ENCODE data around the gene RASAL1. TPM values are rescaled to one million over a fixed set of nuclear protein-coding genes. Genes with fewer than 3 reads are reported as not detected.

The RASAL1 gene
- 2.0 TPM for polyA plus RNA-seq (2012; ENCODE audit: missing spikeins)

GRCh38 chr12:113135178-113136127, at the start of gene RASAL1:
Gene RASAL1 (minus strand): TSS chr12:113135761. CDS start chr12:113135462, 299 bp downstream.
- no peak for FAIRE-seq
- DNase-seq (ENCODE audit: insufficient read length): peak; percentile 65
- no peak for TF ChIP-seq POLR2AphosphoS5 (IDR thresholded peaks at IDR 0.05; ENCODE audit: low read depth, low read length)
- no peak for TF ChIP-seq TAF1 (IDR thresholded peaks at IDR 0.05; ENCODE audit: borderline replicate concordance, low read depth, low read length)
- TF ChIP-seq POLR2A (IDR thresholded peaks at IDR 0.05; ENCODE audit: low read depth, low read length): no peak

GRCh38 chr12:113184900-113185179, 49.3 kb upstream of the RASAL1 start:
- TF ChIP-seq POLR2A (IDR thresholded peaks at IDR 0.05; ENCODE audit: low read depth, low read length) (no peak), TAF1 (IDR thresholded peaks at IDR 0.05; ENCODE audit: borderline replicate concordance, low read depth, low read length) (no peak), POLR2AphosphoS5 (IDR thresholded peaks at IDR 0.05; ENCODE audit: low read depth, low read length) (no peak)
- DNase-seq (ENCODE audit: insufficient read length) (peak; percentile 87), FAIRE-seq (peak; percentile 92)

DNA sequence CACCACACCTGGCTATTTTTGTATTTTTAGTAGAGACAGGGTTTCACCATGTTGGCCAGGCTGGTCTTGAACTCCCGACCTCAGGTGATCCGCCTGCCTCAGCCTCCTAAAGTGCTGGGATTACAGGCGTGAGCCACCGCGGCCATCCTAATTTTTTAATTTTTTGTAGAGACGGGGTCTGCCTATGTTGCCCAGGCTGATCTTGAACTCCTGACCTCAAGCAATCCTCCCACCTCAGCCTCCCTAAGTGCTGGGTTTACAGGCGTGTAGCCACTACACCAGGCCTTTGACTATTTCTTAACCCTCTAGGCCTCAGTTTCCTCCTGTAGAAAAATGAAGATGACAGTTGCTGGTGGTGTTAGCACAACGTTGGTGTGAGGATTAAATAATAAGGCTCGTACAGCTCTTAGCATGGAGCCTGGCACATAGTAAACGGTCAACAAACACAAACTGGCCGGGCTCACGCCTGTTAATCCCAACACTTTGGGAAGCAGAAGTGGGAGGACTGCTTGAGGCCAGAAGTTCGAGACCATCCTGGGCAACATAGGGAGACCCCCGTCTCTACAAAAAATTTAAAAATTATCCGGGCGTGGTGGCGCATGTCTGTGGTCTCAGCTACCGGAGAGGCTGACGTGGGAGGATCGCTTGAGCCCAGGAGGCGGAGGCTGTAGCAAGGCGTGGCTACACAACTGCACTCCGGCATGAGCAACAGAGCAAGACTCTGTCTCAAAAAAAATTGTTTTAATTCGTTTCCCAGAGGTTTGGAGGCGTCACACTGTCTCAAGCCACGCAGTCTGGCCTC, 48.7 kb upstream of the RASAL1 start:
- FAIRE-seq (no peak), DNase-seq (ENCODE audit: insufficient read length) (no peak)
- TF ChIP-seq TAF1 (IDR thresholded peaks at IDR 0.05; ENCODE audit: borderline replicate concordance, low read depth, low read length) (no peak), POLR2AphosphoS5 (IDR thresholded peaks at IDR 0.05; ENCODE audit: low read depth, low read length) (no peak), POLR2A (IDR thresholded peaks at IDR 0.05; ENCODE audit: low read depth, low read length) (no peak)

DNA sequence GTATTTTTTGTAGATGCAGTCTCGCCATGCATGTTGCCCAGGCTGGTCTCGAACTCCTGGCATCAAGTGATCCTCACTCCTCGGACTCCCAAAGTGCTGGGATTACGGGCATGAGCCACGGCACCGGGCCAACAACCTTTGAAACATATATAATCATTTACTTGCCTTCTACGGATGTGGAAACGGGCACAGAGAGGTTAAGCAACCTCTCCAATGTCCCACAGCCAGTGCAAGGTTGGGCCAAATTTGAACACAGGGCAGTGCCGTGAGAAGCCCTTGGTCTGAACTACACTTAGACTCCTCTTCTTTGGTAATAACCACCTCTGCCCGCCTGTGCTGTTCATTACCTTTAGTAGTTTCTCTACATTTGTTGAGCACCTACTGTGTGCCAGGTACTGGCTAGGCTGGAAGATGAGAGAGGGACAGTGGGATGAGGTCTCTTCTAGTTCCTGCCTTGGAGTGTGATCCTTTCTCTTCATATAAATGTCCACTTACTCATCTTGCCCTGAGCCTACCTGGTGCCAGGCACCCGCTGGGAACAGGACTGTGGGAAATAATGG, 47.5 kb upstream of the RASAL1 start:
- no peak for FAIRE-seq

GRCh38 chr12:113181975-113182374, 46.4 kb upstream of the RASAL1 start:
- TF ChIP-seq TAF1 (IDR thresholded peaks at IDR 0.05; ENCODE audit: borderline replicate concordance, low read depth, low read length): no peak
- no peak for TF ChIP-seq POLR2A (IDR thresholded peaks at IDR 0.05; ENCODE audit: low read depth, low read length)
- TF ChIP-seq POLR2AphosphoS5 (IDR thresholded peaks at IDR 0.05; ENCODE audit: low read depth, low read length): no peak
- FAIRE-seq: no peak
- no peak for DNase-seq (ENCODE audit: insufficient read length)

More for the DNA sequence above, 47.5 kb upstream of the RASAL1 start:
- TF ChIP-seq POLR2AphosphoS5 (IDR thresholded peaks at IDR 0.05; ENCODE audit: low read depth, low read length): no peak
- TF ChIP-seq POLR2A (IDR thresholded peaks at IDR 0.05; ENCODE audit: low read depth, low read length): no peak
- TF ChIP-seq TAF1 (IDR thresholded peaks at IDR 0.05; ENCODE audit: borderline replicate concordance, low read depth, low read length): no peak
- no peak for DNase-seq (ENCODE audit: insufficient read length)

GRCh38 chr12:113180333-113180732, 44.8 kb upstream of the RASAL1 start:
- DNase-seq (ENCODE audit: insufficient read length) (no peak), FAIRE-seq (no peak)
- TF ChIP-seq TAF1 (IDR thresholded peaks at IDR 0.05; ENCODE audit: borderline replicate concordance, low read depth, low read length): no peak

- TF ChIP-seq POLR2A (IDR thresholded peaks at IDR 0.05; ENCODE audit: low read depth, low read length) (no peak), POLR2AphosphoS5 (IDR thresholded peaks at IDR 0.05; ENCODE audit: low read depth, low read length) (no peak), TAF1 (IDR thresholded peaks at IDR 0.05; ENCODE audit: borderline replicate concordance, low read depth, low read length) (no peak)
- DNase-seq (ENCODE audit: insufficient read length) (no peak), FAIRE-seq (no peak)
Measured at GRCh38 chr12:113179023-113179422, 43.5 kb upstream of the RASAL1 start.

DNA sequence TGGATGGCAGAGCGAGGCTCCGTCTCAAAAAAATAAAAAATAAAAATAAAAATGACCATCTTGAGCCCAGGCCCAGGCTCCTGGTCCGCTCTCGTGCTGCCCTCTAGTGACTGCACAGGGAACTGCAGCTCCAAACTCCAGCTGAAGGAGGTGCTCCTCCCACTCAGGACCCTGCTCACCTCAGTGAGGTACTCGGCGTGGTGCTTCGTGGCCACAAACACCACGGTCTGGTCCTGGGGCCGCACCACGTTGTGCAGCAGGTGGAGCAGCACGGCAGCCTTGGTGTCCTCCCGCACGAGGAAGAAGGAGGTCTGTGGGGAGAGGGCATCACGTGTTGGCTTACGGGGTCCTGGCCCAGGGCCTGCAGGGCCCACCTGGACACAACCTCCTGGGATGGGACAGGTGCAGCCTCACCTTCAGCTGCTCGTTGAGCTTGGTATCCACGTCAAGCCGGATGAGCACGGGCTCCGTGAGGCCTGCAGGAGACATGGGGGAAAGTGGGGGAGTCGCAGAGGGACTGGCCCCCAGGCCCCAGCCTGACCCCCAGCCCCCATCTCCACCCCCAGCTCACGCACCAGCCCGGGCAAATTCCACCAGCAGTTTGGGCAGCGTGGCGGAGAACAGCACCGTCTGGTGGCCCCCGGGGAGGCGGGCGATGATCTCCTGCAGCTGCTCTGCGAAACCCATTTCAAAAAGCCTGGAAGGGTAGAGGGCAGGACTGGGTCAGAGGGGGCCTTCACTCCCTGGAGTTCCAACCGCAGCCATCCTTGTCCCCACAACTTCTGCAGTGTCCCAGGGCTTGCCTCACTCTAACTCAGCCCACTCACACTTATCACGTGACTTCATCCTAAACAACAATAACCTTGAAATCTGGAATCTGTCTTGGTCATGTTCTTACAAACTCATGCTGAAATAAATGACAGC, 39.2 kb upstream of the RASAL1 start:
- FAIRE-seq (peak; percentile 83), DNase-seq (ENCODE audit: insufficient read length) (peak; percentile 94)
- TF ChIP-seq POLR2A (IDR thresholded peaks at IDR 0.05; ENCODE audit: low read depth, low read length) (no peak), POLR2AphosphoS5 (IDR thresholded peaks at IDR 0.05; ENCODE audit: low read depth, low read length) (no peak), TAF1 (IDR thresholded peaks at IDR 0.05; ENCODE audit: borderline replicate concordance, low read depth, low read length) (no peak)

DNA sequence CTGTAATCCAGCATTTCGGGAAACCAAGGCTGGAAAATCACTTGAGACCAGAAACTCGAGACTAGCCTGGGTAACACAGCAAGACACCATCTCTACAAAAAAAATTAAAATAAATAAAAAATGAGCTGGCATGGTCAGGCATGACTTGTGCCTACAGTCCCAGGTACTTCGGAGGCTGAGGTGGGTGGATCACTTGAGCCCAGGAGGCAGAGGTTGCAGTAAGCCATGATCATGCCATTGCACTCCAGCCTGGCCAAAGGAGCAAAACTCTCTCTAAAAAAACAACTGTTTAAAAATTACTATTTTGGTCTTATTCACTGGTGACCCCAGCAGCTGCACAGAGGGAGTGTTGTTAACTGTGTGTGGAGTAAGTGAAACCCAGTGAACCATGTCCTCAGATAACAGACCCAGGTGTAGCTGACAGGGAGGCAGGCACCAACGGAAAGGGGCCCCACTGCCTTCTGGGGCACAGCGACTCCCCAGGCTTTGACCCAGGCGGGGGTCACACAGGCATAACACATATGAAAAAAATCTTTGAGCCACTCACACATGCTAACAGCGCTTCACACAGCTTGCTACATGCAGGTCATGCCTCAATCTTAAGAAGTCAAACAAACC, 37.6 kb upstream of the RASAL1 start:
- DNase-seq (ENCODE audit: insufficient read length) (no peak), FAIRE-seq (no peak)
- TF ChIP-seq POLR2AphosphoS5 (IDR thresholded peaks at IDR 0.05; ENCODE audit: low read depth, low read length): no peak
- TF ChIP-seq TAF1 (IDR thresholded peaks at IDR 0.05; ENCODE audit: borderline replicate concordance, low read depth, low read length): no peak
- TF ChIP-seq POLR2A (IDR thresholded peaks at IDR 0.05; ENCODE audit: low read depth, low read length): no peak

DNA sequence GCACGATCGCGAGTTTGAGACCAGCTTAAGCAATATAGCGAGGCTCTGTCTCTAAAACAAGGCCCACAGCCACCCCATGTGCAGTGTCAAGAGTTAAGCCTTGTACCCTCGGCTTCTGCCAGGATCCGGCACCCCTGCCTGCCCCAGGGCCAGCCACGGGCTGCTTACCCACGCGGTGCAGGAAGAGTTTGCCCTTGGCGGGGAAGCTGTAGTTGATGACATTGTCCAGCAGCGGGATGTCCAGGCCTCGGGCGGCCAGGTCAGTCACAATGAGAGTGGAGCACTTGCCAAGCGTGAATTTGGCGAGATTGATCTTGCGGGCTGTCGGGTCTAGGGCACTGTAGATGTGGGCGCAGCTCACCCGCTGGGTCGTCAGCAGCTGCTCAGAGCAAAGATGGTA, 36.6 kb upstream of the RASAL1 start:
- no peak for TF ChIP-seq TAF1 (IDR thresholded peaks at IDR 0.05; ENCODE audit: borderline replicate concordance, low read depth, low read length)
- FAIRE-seq: no peak
- DNase-seq (ENCODE audit: insufficient read length): no peak
